ENCODE data around the gene ADGRD1. TPM values are rescaled to one million over a fixed set of nuclear protein-coding genes. Genes with fewer than 3 reads are reported as not detected.

Gene ADGRD1
- total RNA-seq, 1 experiment from 2014 or later, result 0.77 TPM

DNA sequence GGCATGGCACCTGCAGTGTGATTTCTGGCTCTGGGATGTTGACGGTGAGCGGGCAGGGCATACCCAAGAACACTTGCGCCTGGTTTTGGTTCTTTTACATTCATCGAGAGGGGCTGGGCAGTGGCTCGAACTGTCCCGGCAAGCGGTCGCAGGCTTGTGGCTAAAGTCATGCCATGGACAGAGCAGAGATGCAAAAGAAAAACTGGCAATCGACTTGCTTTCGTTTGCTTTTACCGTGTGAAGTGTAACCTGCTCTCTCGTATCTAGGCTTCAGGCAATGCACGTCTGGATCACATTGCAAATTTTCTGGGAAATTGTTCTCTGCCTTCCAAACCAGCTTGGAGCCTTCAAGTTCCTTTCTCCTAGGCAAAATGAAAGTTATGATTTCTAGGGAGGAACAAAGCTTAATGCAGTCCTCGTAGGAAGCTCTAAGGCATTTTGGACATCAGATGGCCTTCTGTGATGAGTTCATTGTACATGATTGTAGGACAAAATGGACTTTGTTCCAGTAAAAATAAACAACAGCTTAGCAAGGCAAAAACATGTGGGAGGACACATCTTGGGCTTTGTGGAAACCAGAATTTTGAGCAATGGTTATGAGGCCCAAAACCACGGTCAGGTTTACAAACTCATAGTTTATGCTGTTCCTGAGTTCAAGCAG is 18.3 kb downstream of the ADGRD1 start:
- H3K4me1 Mint-ChIP-seq, result peaks cover 2% of the 10 kb centered on the region; the same call in 1 of the 2 replicates
- no peak overlapping the region for H3K27ac Mint-ChIP-seq
- H3K9me3 Mint-ChIP-seq, result peaks cover 4% of the 10 kb centered on the region; the same call in 1 of the 2 replicates
- ChIA-PET CTCF (no interaction called here), POLR2A (no interaction called here)
- H3K36me3 Mint-ChIP-seq, result no peaks in the 10 kb centered on the region
- H3K4me3 Mint-ChIP-seq, result no peak overlapping the region
- ATAC-seq (no peak), DNase-seq (ENCODE audit: low spot score) (no peak)
- no peaks in the 10 kb centered on the region for H3K27me3 Mint-ChIP-seq (ENCODE audit: low read depth)
- TF ChIP-seq CREB1 (CRISPR knock-in tag; IDR thresholded peaks at IDR 0.05) (no peak), NFYB (CRISPR knock-in tag; conservative IDR thresholded peaks at IDR 0.05; ENCODE audit: low read depth) (no peak), NFATC4 (CRISPR knock-in tag; IDR thresholded peaks at IDR 0.05) (no peak), PRDM15 (CRISPR knock-in tag; IDR thresholded peaks at IDR 0.05) (no peak), ZBTB43 (CRISPR knock-in tag; IDR thresholded peaks at IDR 0.05) (no peak), MYBL2 (CRISPR knock-in tag; IDR thresholded peaks at IDR 0.05) (no peak), ZNF232 (CRISPR knock-in tag; IDR thresholded peaks at IDR 0.05) (no peak), ZNF138 (CRISPR knock-in tag; conservative IDR thresholded peaks at IDR 0.05) (no peak), ZNF317 (CRISPR knock-in tag; IDR thresholded peaks at IDR 0.05; ENCODE audit: borderline replicate concordance, low read depth) (no peak), OVOL2 (CRISPR knock-in tag; IDR thresholded peaks at IDR 0.05; ENCODE audit: borderline replicate concordance) (no peak), ZNF671 (CRISPR knock-in tag; IDR thresholded peaks at IDR 0.05) (no peak), NFE2L1 (CRISPR knock-in tag; IDR thresholded peaks at IDR 0.05) (no peak), TEAD4 (CRISPR knock-in tag; IDR thresholded peaks at IDR 0.05) (no peak), ZNF416 (CRISPR knock-in tag; IDR thresholded peaks at IDR 0.05) (no peak)
- TF ChIP-seq, protein P1, sequence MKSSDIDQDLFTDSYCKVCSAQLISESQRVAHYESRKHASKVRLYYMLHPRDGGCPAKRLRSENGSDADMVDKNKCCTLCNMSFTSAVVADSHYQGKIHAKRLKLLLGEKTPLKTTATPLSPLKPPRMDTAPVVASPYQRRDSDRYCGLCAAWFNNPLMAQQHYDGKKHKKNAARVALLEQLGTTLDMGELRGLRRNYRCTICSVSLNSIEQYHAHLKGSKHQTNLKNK (CRISPR knock-in tag; IDR thresholded peaks at IDR 0.05), result no peak
- TF ChIP-seq, protein P2, sequence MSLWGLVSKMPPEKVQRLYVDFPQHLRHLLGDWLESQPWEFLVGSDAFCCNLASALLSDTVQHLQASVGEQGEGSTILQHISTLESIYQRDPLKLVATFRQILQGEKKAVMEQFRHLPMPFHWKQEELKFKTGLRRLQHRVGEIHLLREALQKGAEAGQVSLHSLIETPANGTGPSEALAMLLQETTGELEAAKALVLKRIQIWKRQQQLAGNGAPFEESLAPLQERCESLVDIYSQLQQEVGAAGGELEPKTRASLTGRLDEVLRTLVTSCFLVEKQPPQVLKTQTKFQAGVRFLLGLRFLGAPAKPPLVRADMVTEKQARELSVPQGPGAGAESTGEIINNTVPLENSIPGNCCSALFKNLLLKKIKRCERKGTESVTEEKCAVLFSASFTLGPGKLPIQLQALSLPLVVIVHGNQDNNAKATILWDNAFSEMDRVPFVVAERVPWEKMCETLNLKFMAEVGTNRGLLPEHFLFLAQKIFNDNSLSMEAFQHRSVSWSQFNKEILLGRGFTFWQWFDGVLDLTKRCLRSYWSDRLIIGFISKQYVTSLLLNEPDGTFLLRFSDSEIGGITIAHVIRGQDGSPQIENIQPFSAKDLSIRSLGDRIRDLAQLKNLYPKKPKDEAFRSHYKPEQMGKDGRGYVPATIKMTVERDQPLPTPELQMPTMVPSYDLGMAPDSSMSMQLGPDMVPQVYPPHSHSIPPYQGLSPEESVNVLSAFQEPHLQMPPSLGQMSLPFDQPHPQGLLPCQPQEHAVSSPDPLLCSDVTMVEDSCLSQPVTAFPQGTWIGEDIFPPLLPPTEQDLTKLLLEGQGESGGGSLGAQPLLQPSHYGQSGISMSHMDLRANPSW (CRISPR knock-in tag; conservative IDR thresholded peaks at IDR 0.05; ENCODE audit: low read depth), result no peak

- Mint-ChIP-seq H3K36me3 (no peaks in the 10 kb centered on the region), H3K4me1 (peaks cover 3% of the 10 kb centered on the region; the same call in 1 of the 2 replicates), H3K4me3 (no peak overlapping the region), H3K9me3 (peaks cover 4% of the 10 kb centered on the region; the same call in 1 of the 2 replicates), H3K27ac (no peak overlapping the region), H3K27me3 (ENCODE audit: low read depth) (no peaks in the 10 kb centered on the region)
- ChIA-PET CTCF (no interaction called here), POLR2A (no interaction called here)
- ATAC-seq, result no peak
- no peak for DNase-seq (ENCODE audit: low spot score)
- TF ChIP-seq SMAD3 (CRISPR knock-in tag; IDR thresholded peaks at IDR 0.05; ENCODE audit: borderline replicate concordance) (no peak), MYBL2 (CRISPR knock-in tag; IDR thresholded peaks at IDR 0.05) (no peak), TEAD1 (CRISPR knock-in tag; IDR thresholded peaks at IDR 0.05) (no peak), IRF2 (CRISPR knock-in tag; IDR thresholded peaks at IDR 0.05; ENCODE audit: borderline replicate concordance, low read depth) (no peak)
These were observed 18.9 kb downstream of the ADGRD1 start for GRCh38 chr12:130972586-130972950.

All from WTC11 (cell line).